GM12801 (cell line): Measurements from ENCODE around the gene CEP170.

ENCODE experiments used
- CTCF ChIP-seq: IDR thresholded peaks from one replicate; pipeline ENCODE4 v1.5.1; 2011; ENCODE audit warnings: control low read depth; ENCODE audit not compliant: insufficient read length; ENCODE audit errors: extremely low read depth

The CEP170 gene

DNA sequence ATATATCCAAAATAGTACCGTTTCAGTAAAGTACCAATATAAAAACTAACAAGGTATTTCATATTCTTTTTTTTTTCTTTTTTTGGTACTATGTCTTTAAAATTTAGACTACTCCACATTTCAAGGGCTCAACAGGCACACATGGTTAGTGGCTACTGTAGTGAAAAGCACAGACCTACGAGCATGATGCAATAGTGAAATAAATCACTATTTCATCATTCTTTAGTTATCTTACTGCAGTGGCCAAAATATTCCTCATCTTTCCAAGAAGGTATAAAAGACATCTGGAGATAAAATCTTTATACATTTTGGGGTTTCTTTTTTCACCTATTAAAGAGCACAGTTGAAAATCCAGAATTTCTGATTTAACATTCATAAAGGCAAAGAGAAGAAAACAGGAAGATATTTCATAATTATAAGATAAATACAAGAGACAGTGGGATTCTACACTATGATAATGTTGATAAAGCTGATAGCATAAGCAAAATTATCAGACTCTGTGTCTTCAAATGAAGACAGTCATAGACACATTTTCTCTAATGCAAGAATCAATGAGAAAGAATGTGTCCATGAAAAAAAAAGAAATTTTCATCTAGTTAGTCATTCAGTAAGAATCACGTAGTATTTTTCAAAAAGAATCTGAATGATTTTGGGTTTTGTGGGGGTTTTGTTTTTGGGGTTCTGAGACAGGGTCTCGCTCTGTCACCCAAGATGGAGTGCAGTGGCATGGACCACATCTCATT is 41.9 kb downstream of the CEP170 start:
- TF ChIP-seq CTCF: no peak

- no peak for TF ChIP-seq CTCF
Measured at GRCh38 chr1:243179720-243180119, 75.4 kb downstream of the CEP170 start.
